Panc1 (cell line): ENCODE results near the gene ELFN2. TPM values are rescaled to one million over a fixed set of nuclear protein-coding genes. Genes with fewer than 3 reads are reported as not detected.

Source experiments
- ATAC-seq: fragments of 200-7000 bp; cut with Tn5 transposase; 2 replicates; pipeline ENCODE4 v1.9.1; 2020; ENCODE audit warnings: mild to moderate bottlenecking, moderate library complexity
- BruUV-seq: library from RNA; stranded (reverse); fragments of 400-500 nt; replicated peaks from 2 replicates; lab custom pipeline; 2021; lab: Mats Ljungman, UMichigan
- CTCF ChIA-PET: fragments of 300-600 bp; sonication (Branson Sonifier 250); formaldehyde crosslinking; loops from one replicate; lab custom pipeline; 2022; ENCODE audit warnings: antibody characterized with exemption; lab: Charles Lee
- POLR2A ChIA-PET: fragments of 300-600 bp; sonication (Branson Sonifier 250); formaldehyde crosslinking; loops from one replicate; lab custom pipeline; 2022; ENCODE audit warnings: antibody characterized with exemption; lab: Charles Lee
- DNase-seq: peaks from one replicate; pipeline ENCODE4 v3.0.0-alpha.2; 2010; ENCODE audit warnings: low read depth, low spot score
- H3K27ac ChIP-seq: 2 replicates; pipeline ENCODE4 v1.5.1; 2011; ENCODE audit warnings: mild to moderate bottlenecking, low read length, inconsistent platforms
- H3K27me3 ChIP-seq: fragments of 200-500 bp; sonication (Bioruptor generic); 2 replicates; pipeline ENCODE4 v1.6.0; 2014; ENCODE audit warnings: low read length, inconsistent platforms; ENCODE audit not compliant: control insufficient read depth, insufficient read depth
- H3K36me3 ChIP-seq: fragments of 200-500 bp; sonication (Bioruptor generic); 2 replicates; pipeline ENCODE4 v1.5.1; 2014; ENCODE audit warnings: inconsistent platforms, mild to moderate bottlenecking, low read length, moderate library complexity; ENCODE audit not compliant: control insufficient read depth, insufficient read depth
- H3K4me1 ChIP-seq: 2 replicates; pipeline ENCODE4 v1.5.1; 2011; ENCODE audit warnings: inconsistent platforms, mild to moderate bottlenecking, low read length, moderate library complexity; ENCODE audit not compliant: control insufficient read depth, insufficient read depth
- H3K4me3 ChIP-seq, 2 experiments: 2 replicates each; pipeline ENCODE4 v1.5.1; 2011 to 2012; ENCODE audit warnings: low read depth in 2 of 2, low read length in 2 of 2, mild to moderate bottlenecking in 2 of 2, inconsistent platforms in 1 of 2, moderate library complexity in 1 of 2
- H3K9me3 ChIP-seq: fragments of 200-500 bp; sonication (Bioruptor generic); 2 replicates; pipeline ENCODE4 v1.5.1; 2014; ENCODE audit warnings: low read depth, mild to moderate bottlenecking, inconsistent platforms, low read length, moderate library complexity; ENCODE audit not compliant: control insufficient read depth, insufficient read depth
- CTCF ChIP-seq: fragments of 450-650 bp; IDR thresholded peaks from 2 replicates; pipeline ENCODE4 v1.5.1; 2017; ENCODE audit warnings: mild to moderate bottlenecking
- POLR2AphosphoS5 ChIP-seq: IDR thresholded peaks from 2 replicates; pipeline ENCODE4 v1.6.1; 2012; ENCODE audit warnings: mild to moderate bottlenecking, low read depth, low read length, moderate library complexity
- REST ChIP-seq, 2 experiments: IDR thresholded peaks; 2 replicates each; pipeline ENCODE4 v1.6.1; 2011 to 2012; ENCODE audit warnings: low read depth in 2 of 2, control low read depth in 1 of 2, low read length in 1 of 2, mild to moderate bottlenecking in 1 of 2, moderate library complexity in 1 of 2; ENCODE audit not compliant: insufficient read depth in 1 of 2
- SIN3A ChIP-seq: IDR thresholded peaks from 2 replicates; pipeline ENCODE4 v1.6.1; 2012; ENCODE audit warnings: low read depth, mild to moderate bottlenecking, low read length, moderate library complexity, borderline replicate concordance; ENCODE audit not compliant: insufficient read depth
- TCF7L2 ChIP-seq: IDR thresholded peaks from 2 replicates; pipeline ENCODE4 v1.6.1; 2011; ENCODE audit warnings: mild to moderate bottlenecking, low read depth, low read length, inconsistent platforms
- in situ Hi-C: cut with HindIII; loops from 2 replicates; pipeline ENCODE4 v1.10.0; 2016; ENCODE audit warnings: low sequenced_read_pairs, low pct_unique_long_range_greater_than_20kb
- intact Hi-C: fragments of 100-400 bp; cut with micrococcal nuclease; formaldehyde crosslinking; loops from one replicate; pipeline ENCODE4 v1.10.0; 2022; ENCODE audit not compliant: unreplicated experiment
- total RNA-seq: library from RNA; stranded (reverse); gene quantifications from one replicate; pipeline ENCODE4 v1.2.1, GENCODE V29; 2021; ENCODE audit not compliant: unreplicated experiment

Gene ELFN2
- total RNA-seq, 1 experiment from 2014 or later: 2.9 TPM

GRCh38 chr22:37397226-37397625 lies 30.1 kb downstream of the ELFN2 start:
- no peaks in the 10 kb centered on the region for H3K9me3 ChIP-seq
- ATAC-seq: no peak
- intact Hi-C loops (no loop called here), in situ Hi-C loops (no loop called here)
- no peak overlapping the region for H3K4me3 ChIP-seq
- no TSS peak for BruUV-seq
- H3K4me1 ChIP-seq: no peaks in the 10 kb centered on the region; the same call in 1 of the 2 replicates
- ChIA-PET CTCF (no interaction called here), POLR2A (no interaction called here)
- TF ChIP-seq CTCF (no peak), REST (IDR thresholded peaks at IDR 0.05; ENCODE audit: insufficient read depth in 1 of 2, low read depth in 2 of 2, low read length in 1 of 2) (no peak), SIN3A (no peak), POLR2AphosphoS5 (no peak), TCF7L2 (no peak)
- DNase-seq: no peak
- H3K36me3 ChIP-seq: no peaks in the 10 kb centered on the region
- no peak overlapping the region for H3K27ac ChIP-seq
- no peaks in the 10 kb centered on the region for H3K27me3 ChIP-seq

GRCh38 chr22:37396488-37397084 lies 30.7 kb downstream of the ELFN2 start:
- ChIA-PET CTCF (interaction anchor here (0.6 kb wide), 1 partner anchor 75 kb away, joined by 5 read pairs; no protein-coding TSS in a partner anchor), POLR2A (no interaction called here)
- BruUV-seq: no TSS peak
- Histone ChIP-seq H3K27ac (no peak overlapping the region), H3K4me3 (no peak overlapping the region), H3K27me3 (no peaks in the 10 kb centered on the region), H3K4me1 (no peaks in the 10 kb centered on the region; the same call in 1 of the 2 replicates), H3K9me3 (no peaks in the 10 kb centered on the region), H3K36me3 (no peaks in the 10 kb centered on the region)
- ATAC-seq (no peak), DNase-seq (no peak)
- TF ChIP-seq POLR2AphosphoS5: no peak
- no peak for TF ChIP-seq REST (IDR thresholded peaks at IDR 0.05; ENCODE audit: insufficient read depth in 1 of 2, low read depth in 2 of 2, low read length in 1 of 2)
- TF ChIP-seq CTCF: no peak
- TF ChIP-seq SIN3A: no peak
- no peak for TF ChIP-seq TCF7L2
- in situ Hi-C loops: no loop called here
- intact Hi-C loops: no loop called here
